GM21515 (cell line): ENCODE data around the gene TEX53.

Experiments
- ATAC-seq: cut with Tn5 transposase; IDR thresholded peaks from one replicate; pipeline ENCODE4 v1.9.1; 2021; ENCODE audit not compliant: unreplicated experiment

The TEX53 gene

GRCh38 chr9:114657705-114658104 lies at the start of gene TEX53:
Gene TEX53, minus strand, starts transcription at chr9:114657805. Its CDS starts 31 bp downstream, at chr9:114657774.
- ATAC-seq, result no peak

- ATAC-seq, result no peak
Observed at GRCh38 chr9:114706711-114707110, 49.1 kb upstream of the TEX53 start.

GRCh38 chr9:114701988-114702387 lies 44.4 kb upstream of the TEX53 start:
- no peak for ATAC-seq

- peak; percentile 38 for ATAC-seq
Observed at GRCh38 chr9:114697951-114698351, 40.3 kb upstream of the TEX53 start.

- ATAC-seq, result peak; percentile 63
Observed at GRCh38 chr9:114696814-114697544, 39.4 kb upstream of the TEX53 start.

- ATAC-seq, result no peak
Observed at GRCh38 chr9:114695948-114696347, 38.3 kb upstream of the TEX53 start.

- peak; percentile 51 for ATAC-seq
Observed at GRCh38 chr9:114694719-114695269, 37.2 kb upstream of the TEX53 start.

- no peak for ATAC-seq
Observed at GRCh38 chr9:114694146-114694545, 36.5 kb upstream of the TEX53 start.

- no peak for ATAC-seq
Observed at GRCh38 chr9:114693248-114693855, 35.7 kb upstream of the TEX53 start.

- ATAC-seq, result no peak
Observed at GRCh38 chr9:114691956-114692295, 34.3 kb upstream of the TEX53 start.

GRCh38 chr9:114691046-114691955 lies 33.7 kb upstream of the TEX53 start:
- ATAC-seq, result peak; percentile 45

- ATAC-seq, result no peak
Observed at GRCh38 chr9:114690308-114690707, 32.7 kb upstream of the TEX53 start.

GRCh38 chr9:114689813-114690212 lies 32.2 kb upstream of the TEX53 start:
- ATAC-seq, result no peak

- ATAC-seq, result no peak
Observed at GRCh38 chr9:114688909-114689610, 31.5 kb upstream of the TEX53 start.

GRCh38 chr9:114688379-114688778 lies 30.8 kb upstream of the TEX53 start:
- ATAC-seq, result no peak

- ATAC-seq, result no peak
Observed at GRCh38 chr9:114687034-114687433, 29.4 kb upstream of the TEX53 start.

GRCh38 chr9:114685951-114686350 lies 28.3 kb upstream of the TEX53 start:
- ATAC-seq, result no peak

GRCh38 chr9:114684036-114684435 lies 26.4 kb upstream of the TEX53 start:
- no peak for ATAC-seq

- ATAC-seq, result no peak
Observed at GRCh38 chr9:114682846-114683245, 25.2 kb upstream of the TEX53 start.

GRCh38 chr9:114681594-114682332 lies 24.2 kb upstream of the TEX53 start, which contains the start of gene TEX48:
Gene TEX48, minus strand, starts transcription at chr9:114682192. Its CDS starts 10,469 bp downstream, at chr9:114671723.
- peak; percentile 93 for ATAC-seq
